ENCODE results near the gene KCNG2. TPM values are rescaled to one million over a fixed set of nuclear protein-coding genes. Genes with fewer than 3 reads are reported as not detected.

The KCNG2 gene
- total and polyA plus RNA-seq, 2 of the 4 experiments (the other 2 are of a cell fraction) = not detected

DNA sequence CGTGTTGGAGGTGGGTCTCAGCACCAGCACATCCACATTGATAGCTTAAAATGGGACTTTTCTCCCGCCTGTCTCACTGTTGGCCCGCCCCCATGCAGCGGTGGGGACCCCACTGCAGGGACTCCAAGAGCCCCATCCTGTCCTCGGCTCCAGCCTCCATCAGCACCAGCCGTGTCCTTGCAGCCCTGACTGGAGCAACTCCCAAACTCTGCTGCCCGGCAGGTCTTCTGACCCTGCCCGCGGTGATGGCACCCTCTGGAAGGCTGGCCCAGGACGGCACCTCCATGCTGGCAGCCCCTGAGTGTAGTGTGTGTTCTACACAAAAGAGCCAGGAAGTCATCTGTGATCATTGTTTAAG lies 41.6 kb upstream of the KCNG2 start:
- H2BK120ac ChIP-seq (ENCODE audit: low read depth, low read length) = no peak overlapping the region
- H3K23ac ChIP-seq (ENCODE audit: low read depth, low read length) = no peak overlapping the region
- H3K9me1 ChIP-seq (ENCODE audit: insufficient read depth, low read length) = no peaks in the 10 kb centered on the region
- H4K91ac ChIP-seq (ENCODE audit: insufficient read depth, low read depth, low read length) = no peak overlapping the region
- in situ Hi-C loops (cut with MboI; ENCODE audit: low sequenced_read_pairs) (no loop called here), dilution Hi-C loops (cut with HindIII; ENCODE audit: low sequenced_read_pairs, unreplicated experiment) (no loop called here), intact Hi-C loops (cut with micrococcal nuclease) (no loop called here)
- H3K27ac ChIP-seq (ENCODE audit: insufficient read depth, low read length) = no peak overlapping the region
- ATAC-seq (ENCODE audit: low read depth) = no peak
- H2BK5ac ChIP-seq (ENCODE audit: low read depth, low read length, poor library complexity, severe bottlenecking) = no peak overlapping the region
- H3K14ac ChIP-seq (replicated peaks; ENCODE audit: low read depth, low read length) = no peak overlapping the region
- CTCF ChIA-PET = no interaction called here
- no peak for TF ChIP-seq RCOR1 (IDR thresholded peaks at IDR 0.05; ENCODE audit: insufficient replicate concordance, low read length)
- TF ChIP-seq POLR2A (IDR thresholded peaks at IDR 0.05; ENCODE audit: low read depth, low read length) = no peak
- no peak for TF ChIP-seq SMC3 (IDR thresholded peaks at IDR 0.05; ENCODE audit: low read depth, low read length)
- TF ChIP-seq BHLHE40 (IDR thresholded peaks at IDR 0.05; ENCODE audit: low read depth, low read length) = no peak
- TF ChIP-seq RAD21 (IDR thresholded peaks at IDR 0.05; ENCODE audit: low read length) = no peak
- no peak for TF ChIP-seq NFE2L2 (IDR thresholded peaks at IDR 0.05; ENCODE audit: low read depth, low read length)
- no peak for TF ChIP-seq MAZ (IDR thresholded peaks at IDR 0.05; ENCODE audit: borderline replicate concordance, low read depth, low read length)
- TF ChIP-seq, protein P1, sequence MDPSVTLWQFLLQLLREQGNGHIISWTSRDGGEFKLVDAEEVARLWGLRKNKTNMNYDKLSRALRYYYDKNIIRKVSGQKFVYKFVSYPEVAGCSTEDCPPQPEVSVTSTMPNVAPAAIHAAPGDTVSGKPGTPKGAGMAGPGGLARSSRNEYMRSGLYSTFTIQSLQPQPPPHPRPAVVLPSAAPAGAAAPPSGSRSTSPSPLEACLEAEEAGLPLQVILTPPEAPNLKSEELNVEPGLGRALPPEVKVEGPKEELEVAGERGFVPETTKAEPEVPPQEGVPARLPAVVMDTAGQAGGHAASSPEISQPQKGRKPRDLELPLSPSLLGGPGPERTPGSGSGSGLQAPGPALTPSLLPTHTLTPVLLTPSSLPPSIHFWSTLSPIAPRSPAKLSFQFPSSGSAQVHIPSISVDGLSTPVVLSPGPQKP (IDR thresholded peaks at IDR 0.05; ENCODE audit: borderline replicate concordance, low read depth, low read length) = no peak
- TF ChIP-seq CEBPB (IDR thresholded peaks at IDR 0.05; ENCODE audit: low read depth, low read length) = no peak
- POLR2A ChIA-PET (ENCODE audit: unreplicated experiment) = no interaction called here
- DNase-seq = no peak
- peaks cover 4 to 6% of the 10 kb centered on the region in 2 experiments; a peak in 1 of 4 replicates for H3K79me1 ChIP-seq (ENCODE audit: low read depth in 1 of 2, low read length in 2 of 2)
- no peak overlapping the region for H2BK15ac ChIP-seq (ENCODE audit: low read depth, low read length)
- H3K9ac ChIP-seq (ENCODE audit: low read depth, low read length) = no peak overlapping the region
- no peak overlapping the region for H2AK9ac ChIP-seq (replicated peaks; ENCODE audit: low read depth, low read length, poor library complexity)
- no peaks in the 10 kb centered on the region for H3K4me1 ChIP-seq (ENCODE audit: control insufficient read depth, insufficient read depth, low read length)
- H4K20me1 ChIP-seq (ENCODE audit: insufficient read depth, low read length) = no peaks in the 10 kb centered on the region
- H3K56ac ChIP-seq (ENCODE audit: extremely low read depth, insufficient read depth, low read length) = no peak overlapping the region
- H2AK5ac ChIP-seq (ENCODE audit: low read depth, low read length) = no peak overlapping the region
- no TSS peak for BruUV-seq (replicated peaks)
- WGBS, 2 experiments (ENCODE audit: extremely low coverage in 2 of 2, insufficient read length in 1 of 2) = 100% methylated on average over 4 of the region's 10 CpGs; no CpG with 5 or more reads in 1 of the 2 experiments
- H3K4me2 ChIP-seq (ENCODE audit: low read depth, low read length) = no peak overlapping the region
- no peak overlapping the region for H4K5ac ChIP-seq (ENCODE audit: low read depth, low read length)
- H3K36me3 ChIP-seq (ENCODE audit: control insufficient read depth, insufficient read depth, low read length) = peaks cover 27% of the 10 kb centered on the region
- H3K9me3 ChIP-seq (ENCODE audit: control insufficient read depth, insufficient read depth, low read length) = no peaks in the 10 kb centered on the region
- no peak overlapping the region for H3K18ac ChIP-seq (ENCODE audit: low read depth, low read length)
- H3K4me3 ChIP-seq (ENCODE audit: insufficient read depth, low read depth, low read length) = no peak overlapping the region
- no peak overlapping the region for H3K4ac ChIP-seq (ENCODE audit: low read depth, low read length)
- no peak overlapping the region for H2BK20ac ChIP-seq (ENCODE audit: low read depth, low read length)
- H3K27me3 ChIP-seq (ENCODE audit: control insufficient read depth, insufficient read depth, low read length) = no peaks in the 10 kb centered on the region
- no peak overlapping the region for H2AFZ ChIP-seq (replicated peaks; ENCODE audit: low read length, poor library complexity)
- H4K8ac ChIP-seq (ENCODE audit: low read depth in 2 of 2, low read length in 2 of 2) = no peak overlapping the region

All from IMR-90 (cell line).